Measurements from ENCODE around the gene EGFR. TPM values are rescaled to one million over a fixed set of nuclear protein-coding genes. Genes with fewer than 3 reads are reported as not detected.
A peak's percentile ranks its signal among the peaks of the same experiment; 100 is the strongest.

Gene EGFR
- total and polyA plus RNA-seq, 12 donors: 7.0 to 111 (median 71.6) TPM

- peaks cover 26 to 53% of the 10 kb centered on the region in 2 donors for H3K4me1 ChIP-seq (replicated peaks in 1 of 2)
- TF ChIP-seq POLR2A (IDR thresholded peaks at IDR 0.05) (no peak), CTCF (IDR thresholded peaks at IDR 0.05) (no peak)
These were observed 112.5 kb downstream of the EGFR start for GRCh38 chr7:55131142-55131929.

GRCh38 chr7:55132550-55132889 lies 113.7 kb downstream of the EGFR start:
- 77 to 92% (median 90%) methylated on average over 5 of the region's 5 CpGs for WGBS, 4 donors
- Histone ChIP-seq H3K27me3 (no peaks in the 10 kb centered on the region), H3K27ac (peak overlapping the region in 3 of 5 donors; percentile 58 to 88 (median 83)), H3K36me3 (replicated peaks in 1 of 2) (no peaks in the 10 kb centered on the region), H3K4me1 (replicated peaks in 1 of 2) (peaks cover 26 to 53% of the 10 kb centered on the region in 2 donors), H3K4me3 (no peak overlapping the region), H3K9me3 (replicated peaks in 1 of 3) (no peaks in the 10 kb centered on the region)
- TF ChIP-seq CTCF (IDR thresholded peaks at IDR 0.05) (no peak), POLR2A (IDR thresholded peaks at IDR 0.05) (no peak)
- intact Hi-C loops (cut with DNase I): no loop called here
- no peak for DNase-seq

More at GRCh38 chr7:55131142-55131929, 112.5 kb downstream of the EGFR start:
- Histone ChIP-seq H3K9me3 (replicated peaks in 1 of 3) (no peaks in the 10 kb centered on the region), H3K36me3 (replicated peaks in 1 of 2) (no peaks in the 10 kb centered on the region), H3K4me3 (no peak overlapping the region), H3K27me3 (no peaks in the 10 kb centered on the region), H3K27ac (peak overlapping the region in 3 of 5 donors; percentile 16 to 81 (median 73))
- intact Hi-C loops (cut with DNase I): no loop called here
- peak in 1 of 7 donors; percentile 29 for DNase-seq
- 71 to 78% (median 76%) methylated on average over 16 to 17 of the region's 17 CpGs for WGBS, 4 donors

GRCh38 chr7:55132890-55133551 lies 114.2 kb downstream of the EGFR start:
- TF ChIP-seq POLR2A (IDR thresholded peaks at IDR 0.05) (no peak), CTCF (IDR thresholded peaks at IDR 0.05) (no peak)
- intact Hi-C loops (cut with DNase I): no loop called here
- H3K9me3 ChIP-seq (replicated peaks in 1 of 3): no peaks in the 10 kb centered on the region
- no peak overlapping the region for H3K4me3 ChIP-seq
- H3K4me1 ChIP-seq (replicated peaks in 1 of 2): peaks cover 23 to 51% of the 10 kb centered on the region in 2 donors
- DNase-seq: peak in 5 of 7 donors; percentile 60 to 80 (median 74)
- no peaks in the 10 kb centered on the region for H3K27me3 ChIP-seq
- peak overlapping the region in 4 of 5 donors; percentile 43 to 88 (median 70) for H3K27ac ChIP-seq
- WGBS, 4 donors: 57 to 80% (median 63%) methylated on average over 9 to 10 of the region's 10 CpGs
- H3K36me3 ChIP-seq (replicated peaks in 1 of 2): no peaks in the 10 kb centered on the region

GRCh38 chr7:55133630-55134358 lies 115.0 kb downstream of the EGFR start:
- intact Hi-C loops (cut with DNase I): no loop called here
- WGBS, 4 donors: 60 to 71% (median 67%) methylated on average over 15 to 16 of the region's 16 CpGs

More at GRCh38 chr7:55133630-55134358, 115.0 kb downstream of the EGFR start:
- Histone ChIP-seq H3K36me3 (replicated peaks in 1 of 2) (no peaks in the 10 kb centered on the region), H3K9me3 (replicated peaks in 1 of 3) (peaks cover 0 to 5% (median 0%) of the 10 kb centered on the region in 3 donors), H3K4me3 (no peak overlapping the region), H3K27ac (peak overlapping the region in 4 of 5 donors; percentile 43 to 88 (median 70)), H3K27me3 (no peaks in the 10 kb centered on the region), H3K4me1 (replicated peaks in 1 of 2) (peaks cover 22 to 43% of the 10 kb centered on the region in 2 donors)
- peak in 6 of 7 donors; percentile 73 to 79 (median 76) for DNase-seq
- TF ChIP-seq CTCF (IDR thresholded peaks at IDR 0.05) (no peak), POLR2A (IDR thresholded peaks at IDR 0.05) (no peak)

Data from adrenal gland (tissue), 12 donors.